Liver (tissue), 3 donors: Measurements from ENCODE around the gene MAP4K4.
A peak's percentile ranks its signal among the peaks of the same experiment; 100 is the strongest.

ENCODE experiments used
- ATF3 ChIP-seq: IDR thresholded peaks from 2 replicates; pipeline ENCODE4 v1.6.1; 2016; ENCODE audit warnings: antibody characterized with exemption
- CTCF ChIP-seq: fragments of 150-350 bp; IDR thresholded peaks from 2 replicates; pipeline ENCODE4 v1.5.1; 2017; ENCODE audit warnings: improper control_type of control experiment, low read depth, low read length; ENCODE audit not compliant: missing input control
- EGR1 ChIP-seq, 2 donors: IDR thresholded peaks; 2 replicates each; pipeline ENCODE4 v1.6.1; 2016 to 2018; ENCODE audit warnings: antibody characterized with exemption in 2 of 2, low read depth in 2 of 2
- GABPA ChIP-seq, 2 donors: IDR thresholded peaks in 1 of 2; conservative IDR thresholded peaks in 1 of 2; 2 replicates each; pipeline ENCODE4 v1.6.1; 2016; ENCODE audit warnings: antibody characterized with exemption in 2 of 2, mild to moderate bottlenecking in 1 of 2, moderate library complexity in 1 of 2
- HNF4A ChIP-seq, 2 donors: conservative IDR thresholded peaks; 2 replicates each; pipeline ENCODE4 v1.6.1; 2016; ENCODE audit warnings: antibody characterized with exemption in 2 of 2, mild to moderate bottlenecking in 2 of 2
- HNF4G ChIP-seq: IDR thresholded peaks from 2 replicates; pipeline ENCODE4 v1.6.1; 2016; ENCODE audit warnings: antibody characterized with exemption
- RAD21 ChIP-seq, 2 donors: IDR thresholded peaks; 2 replicates each; pipeline ENCODE4 v1.6.1; 2016; ENCODE audit warnings: antibody characterized with exemption in 2 of 2, mild to moderate bottlenecking in 2 of 2
- REST ChIP-seq: IDR thresholded peaks from 2 replicates; pipeline ENCODE4 v1.6.1; 2016; ENCODE audit warnings: antibody characterized with exemption, mild to moderate bottlenecking
- SP1 ChIP-seq: IDR thresholded peaks from 2 replicates; pipeline ENCODE4 v1.6.1; 2018; ENCODE audit warnings: antibody characterized with exemption, mild to moderate bottlenecking
- TAF1 ChIP-seq: conservative IDR thresholded peaks from 2 replicates; pipeline ENCODE4 v1.6.1; 2016; ENCODE audit warnings: antibody characterized with exemption, mild to moderate bottlenecking
- YY1 ChIP-seq: IDR thresholded peaks from 2 replicates; pipeline ENCODE4 v1.6.1; 2016; ENCODE audit warnings: antibody characterized with exemption, mild to moderate bottlenecking
- ZBTB33 ChIP-seq: IDR thresholded peaks from 2 replicates; pipeline ENCODE4 v1.6.1; 2016; ENCODE audit warnings: antibody characterized with exemption
- donor health status: healthy.
- donor health status: healthy.

- TF ChIP-seq CTCF (peak; percentile 21), YY1 (no peak), GABPA (IDR thresholded peaks at IDR 0.05 in 1 of 2, conservative IDR thresholded peaks at IDR 0.05 in 1 of 2) (no peak), HNF4G (no peak), RAD21 (IDR thresholded peaks at IDR 0.05) (peak in 1 of 2 donors; percentile 60), REST (no peak), ATF3 (no peak), TAF1 (no peak), SP1 (no peak), ZBTB33 (no peak), HNF4A (conservative IDR thresholded peaks at IDR 0.05) (peak in 1 of 2 donors; percentile 17), EGR1 (IDR thresholded peaks at IDR 0.05; ENCODE audit: low read depth in 2 of 2) (no peak)
These were observed 78.9 kb downstream of the MAP4K4 start for GRCh38 chr2:101776172-101777043.
